ENCODE data around the gene ISOC1.

Gene ISOC1

GRCh38 chr5:129137637-129138036 is 43.1 kb downstream of the ISOC1 start:
- no peak for DNase-seq

GRCh38 chr5:129141078-129141477 is 46.5 kb downstream of the ISOC1 start:
- no peak for DNase-seq

GRCh38 chr5:129141696-129142095 is 47.1 kb downstream of the ISOC1 start:
- no peak for DNase-seq

GRCh38 chr5:129155876-129156275 is 61.3 kb downstream of the ISOC1 start:
- no peak for DNase-seq

- no peak for DNase-seq
Measured at GRCh38 chr5:129161830-129162229, 67.3 kb downstream of the ISOC1 start.
